K562 (cell line): Measurements from ENCODE around the gene GNPAT.

ENCODE experiments used
- ATF1 ChIP-seq, 2 experiments: fragments of 450-650 bp in 1 of 2; IDR thresholded peaks; 2 replicates each; pipeline ENCODE4 v1.6.1; 2016; ENCODE audit warnings: missing compliant biosample characterization in 1 of 2, missing genetic modification characterization in 1 of 2
- CBX8 ChIP-seq: fragments of 200-600 bp; sonication (generic); IDR thresholded peaks from 2 replicates; pipeline ENCODE4 v1.6.1; 2012; ENCODE audit warnings: borderline replicate concordance, mixed run types, low read depth, mild to moderate bottlenecking, moderate library complexity, mixed read lengths, low read length, control low read depth, inconsistent platforms; ENCODE audit not compliant: poor library complexity, severe bottlenecking; ENCODE audit errors: extremely low read depth
- CTCF ChIP-seq, 3 experiments: IDR thresholded peaks in 2 of 3; conservative IDR thresholded peaks in 1 of 3; 2 replicates each; pipeline ENCODE4 v1.5.1; 2011 to 2012; ENCODE audit warnings: low read length in 3 of 3, mild to moderate bottlenecking in 3 of 3, control low read depth in 2 of 3, improper control_type of control experiment in 1 of 3, inconsistent platforms in 1 of 3, low read depth in 1 of 3, mixed read lengths in 1 of 3, moderate library complexity in 1 of 3; ENCODE audit not compliant: insufficient read depth in 2 of 3
- FOXJ2 ChIP-seq: fragments of 200-800 bp; sonication (Bioruptor generic); IDR thresholded peaks from 2 replicates; pipeline ENCODE4 v1.6.1; 2016; ENCODE audit warnings: missing genetic modification characterization, missing compliant biosample characterization
- FOXP1 ChIP-seq: sonication (generic); formaldehyde crosslinking; IDR thresholded peaks from 2 replicates; pipeline ENCODE4 v1.8.0; 2022; ENCODE audit warnings: mild to moderate bottlenecking, missing genetic modification reagents
- MAFK ChIP-seq: IDR thresholded peaks from 2 replicates; pipeline ENCODE4 v1.6.1; 2011; ENCODE audit warnings: low read length, improper control_type of control experiment
- POLR2AphosphoS5 ChIP-seq: IDR thresholded peaks from 2 replicates; pipeline ENCODE4 v1.6.1; 2011; ENCODE audit warnings: mild to moderate bottlenecking, low read depth, low read length, moderate library complexity; ENCODE audit not compliant: control insufficient read depth, insufficient read depth
- RBBP5 ChIP-seq: fragments of 200-600 bp; sonication (generic); IDR thresholded peaks from 2 replicates; pipeline ENCODE4 v1.6.1; 2012; ENCODE audit warnings: borderline replicate concordance, mild to moderate bottlenecking, low read length, control low read depth, inconsistent platforms; ENCODE audit not compliant: insufficient read depth, poor library complexity, severe bottlenecking
- SMC3 ChIP-seq: conservative IDR thresholded peaks from 2 replicates; pipeline ENCODE4 v1.6.1; 2011; ENCODE audit warnings: low read depth, low read length, improper control_type of control experiment; ENCODE audit not compliant: insufficient read depth
- SUPT5H ChIP-seq: fragments of 450-650 bp; IDR thresholded peaks from 2 replicates; pipeline ENCODE4 v1.6.1; 2016
- TF ChIP-seq, protein P1 (sequence below): sonication (generic); formaldehyde crosslinking; IDR thresholded peaks from 2 replicates; pipeline ENCODE4 v1.5.0; 2020; ENCODE audit warnings: missing genetic modification reagents

DNA sequence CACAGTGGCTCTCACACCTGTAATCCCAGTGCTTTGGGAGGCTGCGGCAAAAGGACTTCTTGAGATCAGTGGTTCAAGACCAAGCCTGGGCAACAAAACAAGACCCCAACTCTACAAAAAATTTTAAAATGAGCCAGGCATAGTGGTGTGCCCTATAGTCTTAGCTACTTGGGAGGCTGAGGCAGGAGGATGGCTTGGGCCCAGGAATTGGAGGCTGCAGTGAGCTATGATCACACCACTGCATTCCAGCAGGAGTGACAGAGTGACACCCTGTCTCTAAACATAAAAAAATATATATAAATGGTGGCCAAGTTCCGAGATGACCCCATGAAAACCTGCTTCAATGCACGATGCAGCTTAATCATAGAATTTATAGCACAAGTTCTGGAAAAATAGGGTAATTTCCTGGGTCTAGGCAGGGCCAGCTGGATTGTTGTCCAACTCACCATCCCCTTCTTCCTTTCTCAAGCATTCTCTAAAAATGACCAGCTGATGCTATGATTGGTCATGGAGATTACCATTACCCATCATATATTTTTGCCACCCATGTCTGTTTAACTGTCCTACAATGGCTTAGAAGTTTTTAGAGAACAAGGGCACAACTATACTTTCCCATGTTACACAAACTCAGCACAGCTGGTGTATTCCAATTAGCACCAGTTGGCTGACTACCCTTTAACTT is 5.3 kb upstream of the GNPAT start:
- no peak for TF ChIP-seq CTCF (IDR thresholded peaks at IDR 0.05 in 2 of 3, conservative IDR thresholded peaks at IDR 0.05 in 1 of 3; ENCODE audit: insufficient read depth in 2 of 3, low read depth in 1 of 3, low read length in 3 of 3)
- TF ChIP-seq, protein P1, sequence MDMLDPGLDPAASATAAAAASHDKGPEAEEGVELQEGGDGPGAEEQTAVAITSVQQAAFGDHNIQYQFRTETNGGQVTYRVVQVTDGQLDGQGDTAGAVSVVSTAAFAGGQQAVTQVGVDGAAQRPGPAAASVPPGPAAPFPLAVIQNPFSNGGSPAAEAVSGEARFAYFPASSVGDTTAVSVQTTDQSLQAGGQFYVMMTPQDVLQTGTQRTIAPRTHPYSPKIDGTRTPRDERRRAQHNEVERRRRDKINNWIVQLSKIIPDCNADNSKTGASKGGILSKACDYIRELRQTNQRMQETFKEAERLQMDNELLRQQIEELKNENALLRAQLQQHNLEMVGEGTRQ (CRISPR knock-in tag): no peak
- no peak for TF ChIP-seq MAFK
- no peak for TF ChIP-seq POLR2AphosphoS5
- TF ChIP-seq SMC3: no peak
- TF ChIP-seq ATF1 (CRISPR knock-in tag; IDR thresholded peaks at IDR 0.05): no peak
- TF ChIP-seq ATF1 (tag; IDR thresholded peaks at IDR 0.05): no peak
- no peak for TF ChIP-seq FOXP1 (CRISPR knock-in tag)
- no peak for TF ChIP-seq SUPT5H
- no peak for TF ChIP-seq CBX8
- TF ChIP-seq RBBP5: no peak
- no peak for TF ChIP-seq FOXJ2 (tag)
